H9 (cell line): Measurements from ENCODE around the gene ANKRD28. TPM values are rescaled to one million over a fixed set of nuclear protein-coding genes. Genes with fewer than 3 reads are reported as not detected.

ENCODE experiments used
- DNase-seq: peaks from one replicate; pipeline ENCODE4 v3.0.0-alpha.2; 2017
- H2AFZ ChIP-seq: one replicate; pipeline ENCODE4 v1.6.1; 2013; ENCODE audit warnings: mild to moderate bottlenecking, low read length, control low read depth, moderate library complexity
- H2AK5ac ChIP-seq: 2 replicates; pipeline ENCODE4 v1.6.1; 2013; ENCODE audit warnings: low read length, control low read depth, mixed read lengths; ENCODE audit not compliant: insufficient read length
- H2BK120ac ChIP-seq: one replicate; pipeline ENCODE4 v1.6.1; 2013; ENCODE audit warnings: low read depth, mild to moderate bottlenecking, low read length, control low read depth, inconsistent platforms; ENCODE audit not compliant: poor library complexity, severe bottlenecking
- H2BK12ac ChIP-seq: 2 replicates; pipeline ENCODE4 v1.6.1; 2013; ENCODE audit warnings: low read length, control low read depth, mixed read lengths, low read depth; ENCODE audit not compliant: insufficient read length
- H2BK15ac ChIP-seq: 2 replicates; pipeline ENCODE4 v1.6.1; 2013; ENCODE audit warnings: low read depth, low read length, control low read depth
- H2BK20ac ChIP-seq: one replicate; pipeline ENCODE4 v1.6.1; 2013; ENCODE audit warnings: low read depth, mild to moderate bottlenecking, low read length, control low read depth, inconsistent platforms; ENCODE audit not compliant: poor library complexity, severe bottlenecking
- H2BK5ac ChIP-seq: 2 replicates; pipeline ENCODE4 v1.6.1; 2013; ENCODE audit warnings: low read length, control low read depth, mixed read lengths; ENCODE audit not compliant: insufficient read length
- H3K14ac ChIP-seq: 2 replicates; pipeline ENCODE4 v1.6.1; 2013; ENCODE audit warnings: low read length, control low read depth; ENCODE audit not compliant: insufficient read depth
- H3K18ac ChIP-seq: 2 replicates; pipeline ENCODE4 v1.6.1; 2013; ENCODE audit warnings: low read depth, mild to moderate bottlenecking, mixed read lengths, low read length, control low read depth; ENCODE audit not compliant: insufficient read length
- H3K23ac ChIP-seq: 2 replicates; pipeline ENCODE4 v1.6.1; 2013; ENCODE audit warnings: low read length, control low read depth, mixed read lengths, low read depth; ENCODE audit not compliant: insufficient read length
- H3K23me2 ChIP-seq: 2 replicates; pipeline ENCODE4 v1.6.1; 2013; ENCODE audit warnings: low read depth, mild to moderate bottlenecking, mixed read lengths, low read length, control low read depth; ENCODE audit not compliant: insufficient read length, poor library complexity, severe bottlenecking
- H3K27ac ChIP-seq: 2 replicates; pipeline ENCODE4 v1.5.1; 2013; ENCODE audit warnings: low read length, control low read depth, mixed read lengths, low read depth; ENCODE audit not compliant: insufficient read length
- H3K27me3 ChIP-seq: 2 replicates; pipeline ENCODE4 v1.6.1; 2013; ENCODE audit warnings: low read length, control low read depth, inconsistent platforms; ENCODE audit not compliant: insufficient read depth
- H3K4ac ChIP-seq: 2 replicates; pipeline ENCODE4 v1.6.1; 2013; ENCODE audit warnings: low read depth, mild to moderate bottlenecking, control low read depth, inconsistent platforms, low read length, moderate library complexity
- H3K4me1 ChIP-seq: 2 replicates; pipeline ENCODE4 v1.6.1; 2013; ENCODE audit warnings: low read length, control low read depth, inconsistent platforms; ENCODE audit not compliant: insufficient read depth
- H3K4me2 ChIP-seq: 2 replicates; pipeline ENCODE4 v1.6.1; 2013; ENCODE audit warnings: low read length, control low read depth, mixed read lengths; ENCODE audit not compliant: insufficient read length, insufficient read depth
- H3K56ac ChIP-seq: 2 replicates; pipeline ENCODE4 v1.6.1; 2013; ENCODE audit warnings: low read depth, mild to moderate bottlenecking, mixed read lengths, low read length, control low read depth; ENCODE audit not compliant: insufficient read length
- H3K79me1 ChIP-seq: 2 replicates; pipeline ENCODE4 v1.6.1; 2013; ENCODE audit warnings: low read depth, mild to moderate bottlenecking, moderate library complexity, low read length, control low read depth, inconsistent platforms; ENCODE audit not compliant: insufficient read depth, poor library complexity, severe bottlenecking
- H3K79me2 ChIP-seq: 2 replicates; pipeline ENCODE4 v1.6.1; 2013; ENCODE audit warnings: low read length, control low read depth, inconsistent platforms; ENCODE audit not compliant: insufficient read depth
- H3K9ac ChIP-seq: 2 replicates; pipeline ENCODE4 v1.6.1; 2013; ENCODE audit warnings: low read length, control low read depth, mixed read lengths; ENCODE audit not compliant: insufficient read length; ENCODE audit errors: extremely low read depth
- H3K9me3 ChIP-seq: one replicate; pipeline ENCODE4 v1.6.1; 2013; ENCODE audit warnings: low read depth, low read length, inconsistent platforms; ENCODE audit not compliant: control insufficient read depth
- H3T11ph ChIP-seq: one replicate; pipeline ENCODE4 v1.6.1; 2013; ENCODE audit warnings: mild to moderate bottlenecking, low read length, control low read depth, inconsistent platforms
- H4K20me1 ChIP-seq: one replicate; pipeline ENCODE4 v1.6.1; 2013; ENCODE audit not compliant: control insufficient read depth, insufficient read length, insufficient read depth
- H4K5ac ChIP-seq: 2 replicates; pipeline ENCODE4 v1.6.1; 2013; ENCODE audit warnings: low read depth, mild to moderate bottlenecking, mixed read lengths, low read length, control low read depth; ENCODE audit not compliant: insufficient read length
- H4K8ac ChIP-seq: replicated peaks from 2 replicates; pipeline ENCODE4 v1.6.1; 2013; ENCODE audit warnings: low read length, control low read depth, mixed read lengths, low read depth; ENCODE audit not compliant: insufficient read length
- H4K91ac ChIP-seq: 2 replicates; pipeline ENCODE4 v1.6.1; 2013; ENCODE audit warnings: low read depth, mild to moderate bottlenecking, moderate library complexity, mixed read lengths, low read length, control low read depth; ENCODE audit not compliant: insufficient read length
- H3K27ac Mint-ChIP-seq, 3 experiments: 2 replicates in 2 of 3; 3 replicates in 1 of 3; pipeline ENCODE4 v1.8.0; 2020 to 2021; ENCODE audit warnings: mixed read lengths in 3 of 3, mild to moderate bottlenecking in 1 of 3, moderate library complexity in 1 of 3
- H3K27me3 Mint-ChIP-seq: 2 replicates; pipeline ENCODE4 v1.8.0; 2021; ENCODE audit warnings: low read depth, mild to moderate bottlenecking, moderate library complexity, mixed read lengths
- H3K36me3 Mint-ChIP-seq, 3 experiments: 2 replicates in 2 of 3; 3 replicates in 1 of 3; pipeline ENCODE4 v1.8.0; 2020 to 2021; ENCODE audit warnings: low read depth in 3 of 3, mixed read lengths in 3 of 3; ENCODE audit not compliant: insufficient read depth in 1 of 3
- H3K4me1 Mint-ChIP-seq, 2 experiments: 2 replicates each; pipeline ENCODE4 v1.8.0; 2020; ENCODE audit warnings: mixed read lengths in 2 of 2
- H3K4me3 Mint-ChIP-seq, 2 experiments: 2 replicates in 1 of 2; 3 replicates in 1 of 2; pipeline ENCODE4 v1.8.0; 2020 to 2021; ENCODE audit warnings: mild to moderate bottlenecking in 2 of 2, mixed read lengths in 2 of 2, moderate library complexity in 1 of 2
- H3K9me3 Mint-ChIP-seq, 2 experiments: 2 replicates in 1 of 2; 3 replicates in 1 of 2; pipeline ENCODE4 v1.8.0; 2020; ENCODE audit warnings: mild to moderate bottlenecking in 2 of 2, mixed read lengths in 2 of 2, moderate library complexity in 1 of 2
- WGBS: extraction: QIAGEN DNeasy Blood & Tissue Kit; methylation state at CpG from one replicate; pipeline ENCODE4 v1.1.7; 2013; ENCODE audit warnings: missing lambda C conversion rate, low lambda C conversion rate, mixed read lengths; ENCODE audit not compliant: insufficient read length; ENCODE audit errors: extremely low coverage; 5-methylcytosine and 5-hydroxymethylcytosine counted together
- total RNA-seq: library from RNA; stranded (reverse); gene quantifications from 2 replicates; pipeline ENCODE4 v1.2.1, GENCODE V29; 2021
- TF ChIP-seq, protein P1 (sequence below): fragments of 200-600 bp; sonication (generic); conservative IDR thresholded peaks from 3 replicates; pipeline ENCODE4 v1.8.0; 2021; ENCODE audit warnings: antibody characterized with exemption, mild to moderate bottlenecking

ANKRD28 gene
- total RNA-seq, 1 experiment from 2014 or later: 59.0 TPM

DNA sequence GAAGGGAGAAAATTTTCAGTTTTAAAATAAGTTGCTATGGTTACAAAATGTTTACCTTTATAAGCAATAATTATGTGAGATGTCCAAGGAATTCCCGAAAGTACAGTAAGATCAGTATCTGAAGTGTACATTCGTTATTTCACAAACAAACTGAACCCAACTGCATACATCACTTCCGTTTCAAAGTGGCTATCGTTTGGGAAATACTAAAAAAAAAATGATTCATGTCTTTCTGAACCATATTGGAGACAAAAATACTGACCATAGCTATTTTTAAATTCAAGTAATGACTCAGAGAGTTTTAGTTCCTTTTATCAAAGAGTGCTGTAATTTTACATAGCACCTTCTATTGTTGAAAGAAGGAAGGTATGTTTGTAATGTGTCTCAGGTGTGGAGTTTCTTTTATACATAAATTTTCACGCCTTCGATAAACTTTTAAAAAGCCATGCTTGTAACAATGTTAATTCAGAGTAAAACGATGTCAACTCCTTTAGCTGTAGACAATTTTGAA, 8.0 kb upstream of the ANKRD28 start:
- Histone ChIP-seq H2AK5ac (no peak overlapping the region), H2BK5ac (no peak overlapping the region), H3K4me2 (no peak overlapping the region), H4K20me1 (no peaks in the 10 kb centered on the region), H3K14ac (no peak overlapping the region), H4K91ac (no peak overlapping the region), H3K9ac (no peak overlapping the region), H2BK120ac (no peak overlapping the region), H3K23me2 (no peaks in the 10 kb centered on the region), H3K23ac (no peak overlapping the region), H4K5ac (no peak overlapping the region), H2BK20ac (no peak overlapping the region), H3K18ac (no peak overlapping the region), H2BK15ac (no peak overlapping the region), H3K27ac (no peak overlapping the region), H3K79me1 (no peaks in the 10 kb centered on the region), H4K8ac (no peak overlapping the region), H3K56ac (no peak overlapping the region), H3K79me2 (no peaks in the 10 kb centered on the region; the same call in 1 of the 2 replicates), H2AFZ (no peak overlapping the region), H3K4ac (no peak overlapping the region), H3K4me1 (no peaks in the 10 kb centered on the region), H3K27me3 (no peaks in the 10 kb centered on the region), H3K9me3 (no peaks in the 10 kb centered on the region), H2BK12ac (no peak overlapping the region), H3T11ph (no peak overlapping the region)
- WGBS: no CpG with 5 or more reads among the region's 7 CpGs
- Mint-ChIP-seq H3K27me3 (no peaks in the 10 kb centered on the region), H3K4me3 (no peak overlapping the region), H3K4me1 (peaks cover 15 to 23% of the 10 kb centered on the region in 2 experiments), H3K9me3 (no peaks in the 10 kb centered on the region), H3K27ac (no peak overlapping the region), H3K36me3 (no peaks in the 10 kb centered on the region)
- TF ChIP-seq, protein P1, sequence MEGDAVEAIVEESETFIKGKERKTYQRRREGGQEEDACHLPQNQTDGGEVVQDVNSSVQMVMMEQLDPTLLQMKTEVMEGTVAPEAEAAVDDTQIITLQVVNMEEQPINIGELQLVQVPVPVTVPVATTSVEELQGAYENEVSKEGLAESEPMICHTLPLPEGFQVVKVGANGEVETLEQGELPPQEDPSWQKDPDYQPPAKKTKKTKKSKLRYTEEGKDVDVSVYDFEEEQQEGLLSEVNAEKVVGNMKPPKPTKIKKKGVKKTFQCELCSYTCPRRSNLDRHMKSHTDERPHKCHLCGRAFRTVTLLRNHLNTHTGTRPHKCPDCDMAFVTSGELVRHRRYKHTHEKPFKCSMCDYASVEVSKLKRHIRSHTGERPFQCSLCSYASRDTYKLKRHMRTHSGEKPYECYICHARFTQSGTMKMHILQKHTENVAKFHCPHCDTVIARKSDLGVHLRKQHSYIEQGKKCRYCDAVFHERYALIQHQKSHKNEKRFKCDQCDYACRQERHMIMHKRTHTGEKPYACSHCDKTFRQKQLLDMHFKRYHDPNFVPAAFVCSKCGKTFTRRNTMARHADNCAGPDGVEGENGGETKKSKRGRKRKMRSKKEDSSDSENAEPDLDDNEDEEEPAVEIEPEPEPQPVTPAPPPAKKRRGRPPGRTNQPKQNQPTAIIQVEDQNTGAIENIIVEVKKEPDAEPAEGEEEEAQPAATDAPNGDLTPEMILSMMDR: no peak
- no peak for DNase-seq
